SKM-1 treated with dmso at 0.1 percent for 144 hours (cell line): ENCODE measurements around the gene TSPEAR.
"Not testable (repeated sequence)": the region's sequence is repeated elsewhere in the genome, so short reads cannot be mapped to it uniquely, and the experiment has no call there.

Source experiments
- DNase-seq: peaks from one replicate; lab custom pipeline; 2025; ENCODE audit not compliant: unreplicated experiment; lab: John Stamatoyannopoulos, UW

The TSPEAR gene

GRCh38 chr21:44495611-44496563 lies 215.5 kb downstream of the TSPEAR start:
- no peak for DNase-seq

DNA sequence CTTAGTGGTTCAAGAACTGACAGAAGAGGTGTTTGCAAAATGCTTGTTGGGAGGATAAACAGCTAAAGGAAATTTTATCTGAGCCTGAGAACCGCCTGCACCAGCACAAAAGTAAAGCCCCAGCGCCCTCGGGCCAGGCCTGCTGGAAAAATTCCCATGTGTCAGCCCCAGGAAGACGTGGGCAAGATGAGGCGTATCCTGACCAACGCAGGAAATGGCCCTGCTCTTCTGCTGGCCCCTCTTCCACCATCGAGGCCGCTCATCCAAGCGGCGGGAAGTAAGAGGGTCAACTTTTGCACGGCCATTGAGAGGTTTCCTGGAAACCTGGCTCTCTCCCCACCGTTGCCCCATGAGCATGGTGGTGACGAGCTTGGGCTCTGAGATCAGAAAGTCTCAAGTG lies 216.4 kb downstream of the TSPEAR start:
- DNase-seq, result no peak

DNA sequence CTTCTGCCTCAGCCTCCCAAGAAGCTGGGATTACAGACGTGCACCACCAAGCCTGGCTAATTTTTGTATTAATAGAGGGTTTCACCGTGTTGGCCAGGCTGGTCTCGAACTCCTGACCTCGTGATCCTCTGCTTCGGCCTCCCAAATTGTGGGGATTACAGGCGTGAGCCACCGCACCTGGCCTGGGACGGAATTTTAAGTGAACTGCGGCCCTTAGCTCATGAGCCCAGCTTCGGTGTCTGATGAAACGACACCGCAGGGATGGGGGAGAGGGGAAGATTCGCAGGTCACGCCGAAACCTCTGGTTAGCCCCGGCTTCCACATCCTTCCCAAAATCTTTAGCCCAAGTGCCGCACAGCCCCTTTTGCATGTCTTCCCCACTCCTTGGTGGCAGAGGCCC lies 217.0 kb downstream of the TSPEAR start:
- DNase-seq, result no peak

DNA sequence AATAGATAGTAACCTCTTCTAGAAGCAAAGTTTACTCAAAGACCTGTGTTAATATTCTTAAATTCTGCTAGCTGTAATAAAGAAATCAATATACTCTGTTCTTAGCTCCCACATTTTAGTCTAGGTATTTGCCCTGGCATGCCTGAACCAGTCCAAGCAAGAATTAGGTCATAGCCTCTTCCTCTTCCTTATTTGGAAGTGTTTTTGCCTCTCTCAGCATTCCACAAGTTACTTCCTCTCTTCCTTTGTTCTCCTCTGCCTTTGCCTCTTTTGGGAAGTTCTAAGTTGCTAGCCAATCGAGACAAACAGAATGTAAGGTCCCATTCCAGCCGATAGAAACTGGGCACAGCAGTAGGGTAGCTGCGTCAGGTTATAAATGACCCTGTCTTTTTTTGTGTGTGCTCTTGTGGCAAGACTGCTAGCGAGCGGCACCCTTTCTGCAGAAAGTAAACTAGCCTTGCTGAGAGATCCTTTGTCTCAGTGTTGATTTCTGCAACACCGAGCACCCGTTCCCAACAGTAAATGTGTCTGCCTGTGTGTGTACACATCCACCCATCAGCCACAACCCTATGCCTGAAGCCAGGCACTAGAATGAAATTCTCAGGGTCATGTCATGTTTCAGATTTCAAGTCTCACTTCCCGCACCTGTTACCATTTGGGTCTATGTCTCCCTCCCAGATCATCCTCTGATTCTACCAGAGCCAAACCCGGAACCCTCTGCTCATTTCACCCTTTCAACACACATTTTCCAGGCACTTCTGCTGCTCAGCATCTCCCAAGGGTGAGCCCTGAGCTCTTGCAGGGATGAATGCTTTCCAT lies 218.6 kb downstream of the TSPEAR start:
- DNase-seq, result peak; percentile 32

DNA sequence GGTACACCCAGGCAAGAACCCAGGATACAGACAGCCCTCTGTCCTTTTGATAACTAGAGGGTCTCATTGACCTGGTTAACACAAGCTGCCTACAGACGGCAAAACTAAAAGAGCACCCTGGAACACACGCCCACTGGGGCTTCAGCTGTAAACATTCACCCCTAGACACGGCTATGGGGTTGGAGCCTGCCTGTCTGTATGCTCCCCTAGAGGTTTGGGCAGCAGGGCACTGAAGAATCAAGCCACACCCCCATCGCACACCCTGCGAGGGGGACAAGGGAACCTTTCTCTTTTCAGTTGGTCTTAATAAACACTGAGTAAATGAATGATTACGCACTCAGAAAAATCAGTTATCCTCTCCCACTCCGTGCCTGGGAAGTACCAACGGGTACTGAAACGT lies 220.6 kb downstream of the TSPEAR start:
- DNase-seq, result no peak

- no peak for DNase-seq
Observed at GRCh38 chr21:44490405-44490804, 221.0 kb downstream of the TSPEAR start.

DNA sequence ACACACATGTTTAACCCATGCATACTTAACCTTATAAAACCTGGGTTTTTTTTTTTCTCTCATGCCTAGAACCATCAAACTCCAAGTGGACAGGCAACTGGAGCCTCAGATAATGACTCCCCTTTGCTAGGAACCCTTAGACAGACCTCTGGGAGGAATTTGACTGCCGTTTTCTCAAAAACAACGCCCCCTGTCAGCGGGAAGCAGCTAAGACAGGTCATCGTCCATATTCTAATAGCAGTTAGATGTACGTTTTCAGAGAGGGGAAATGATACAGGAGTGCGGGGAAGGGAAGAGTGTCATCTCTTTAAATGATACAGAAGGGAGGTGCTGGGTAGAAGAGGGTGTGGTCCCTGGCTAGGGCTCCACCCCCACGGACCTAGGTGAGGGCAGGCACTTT lies 221.4 kb downstream of the TSPEAR start:
- DNase-seq, result no peak

DNA sequence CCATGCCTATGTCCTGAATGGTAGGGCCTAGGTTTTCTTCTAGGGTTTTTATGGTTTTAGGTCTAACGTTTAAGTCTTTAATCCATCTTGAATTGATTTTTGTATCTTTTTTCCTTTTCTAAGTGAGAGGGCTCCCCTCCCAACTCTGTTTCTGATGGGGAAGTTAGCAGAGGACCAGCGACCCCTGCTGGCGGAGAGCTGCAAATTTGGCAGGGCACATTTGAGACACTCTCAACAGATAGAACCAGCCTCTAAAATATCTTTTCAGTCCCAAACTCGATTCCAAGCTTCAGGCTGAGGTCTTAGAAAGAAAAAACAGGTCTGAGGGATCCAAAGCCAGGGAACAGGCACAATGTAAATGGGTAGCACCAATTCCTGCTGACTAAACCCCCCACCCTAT lies 223.5 kb downstream of the TSPEAR start:
- DNase-seq, result peak; percentile 21

- no peak for DNase-seq
Observed at GRCh38 chr21:44486302-44486701, 225.1 kb downstream of the TSPEAR start.

- DNase-seq, result no peak
Observed at GRCh38 chr21:44485796-44486195, 225.6 kb downstream of the TSPEAR start.

DNA sequence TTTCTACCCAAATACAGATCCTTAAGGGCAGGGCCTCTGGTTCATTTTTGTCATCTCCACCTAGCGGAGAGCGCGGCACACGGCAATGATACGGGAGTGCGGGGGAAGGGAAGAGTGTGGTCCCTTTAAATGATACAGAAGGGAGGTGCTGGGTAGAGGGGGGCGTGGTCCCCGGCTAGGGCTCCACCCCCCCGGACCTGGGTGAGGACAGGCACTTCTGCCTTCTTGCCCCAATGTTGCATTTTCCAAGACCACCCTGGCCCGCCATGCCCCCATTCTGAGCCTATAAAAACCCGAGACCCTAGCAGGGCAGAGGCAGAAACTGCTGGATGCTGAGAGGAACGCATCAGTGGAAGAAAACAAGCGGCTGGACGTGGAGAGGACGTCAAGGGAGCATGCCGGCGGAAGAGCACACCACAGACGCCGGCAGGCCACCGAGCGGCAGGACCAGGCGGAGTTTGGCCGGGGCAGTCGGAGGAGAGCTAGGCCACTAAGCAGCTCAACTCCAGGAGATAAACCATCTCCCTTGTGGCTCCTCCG lies 226.0 kb downstream of the TSPEAR start:
- DNase-seq, result no peak

GRCh38 chr21:44484498-44485253 lies 226.7 kb downstream of the TSPEAR start:
- no peak for DNase-seq

DNA sequence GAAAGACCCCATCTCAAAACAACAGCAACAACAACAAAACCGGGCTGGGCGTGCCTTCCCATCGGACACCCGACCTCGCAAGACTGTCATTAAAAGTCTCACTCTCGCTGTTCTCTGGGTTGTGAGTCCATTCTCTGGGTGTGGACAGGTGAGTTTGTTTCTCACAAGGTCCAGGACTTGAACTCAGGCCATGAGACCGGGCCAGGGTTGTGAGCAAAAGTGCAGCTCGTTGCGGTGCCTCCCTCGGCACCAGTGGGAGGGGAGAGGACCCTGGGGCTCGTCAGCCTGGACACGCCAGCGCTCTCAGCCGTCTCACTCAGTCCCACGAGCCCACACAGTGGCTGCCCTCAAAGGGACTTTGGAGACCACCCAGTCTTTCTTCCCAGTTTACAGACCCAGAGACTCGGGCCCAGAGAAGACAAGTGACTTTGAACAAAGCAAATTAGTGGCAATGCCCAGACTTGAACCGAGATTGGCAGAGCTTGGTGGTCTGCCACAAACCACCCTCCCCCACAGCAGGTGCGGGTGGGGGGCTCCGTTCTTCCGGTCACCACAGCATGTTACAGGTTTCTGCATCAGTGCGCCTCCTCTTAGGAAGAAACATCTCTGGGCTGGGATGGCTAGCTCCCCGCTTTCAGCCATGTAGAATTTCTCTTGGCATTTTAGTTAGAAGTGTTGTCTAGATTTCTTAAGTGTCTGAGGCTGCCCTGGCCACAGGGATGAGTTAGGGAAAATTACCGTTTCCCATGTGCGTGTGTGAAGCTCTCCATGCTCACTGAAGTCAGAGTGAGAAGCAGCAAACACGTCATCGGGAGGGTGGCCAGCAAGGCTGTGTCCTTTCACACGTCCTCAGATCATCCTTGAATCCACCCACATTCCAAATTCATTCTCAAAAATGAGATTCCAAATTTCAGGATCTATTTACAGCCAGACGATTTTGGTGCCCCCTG lies 227.8 kb downstream of the TSPEAR start:
- no peak for DNase-seq

- no peak for DNase-seq
Observed at GRCh38 chr21:44482581-44483287, 228.6 kb downstream of the TSPEAR start.

DNA sequence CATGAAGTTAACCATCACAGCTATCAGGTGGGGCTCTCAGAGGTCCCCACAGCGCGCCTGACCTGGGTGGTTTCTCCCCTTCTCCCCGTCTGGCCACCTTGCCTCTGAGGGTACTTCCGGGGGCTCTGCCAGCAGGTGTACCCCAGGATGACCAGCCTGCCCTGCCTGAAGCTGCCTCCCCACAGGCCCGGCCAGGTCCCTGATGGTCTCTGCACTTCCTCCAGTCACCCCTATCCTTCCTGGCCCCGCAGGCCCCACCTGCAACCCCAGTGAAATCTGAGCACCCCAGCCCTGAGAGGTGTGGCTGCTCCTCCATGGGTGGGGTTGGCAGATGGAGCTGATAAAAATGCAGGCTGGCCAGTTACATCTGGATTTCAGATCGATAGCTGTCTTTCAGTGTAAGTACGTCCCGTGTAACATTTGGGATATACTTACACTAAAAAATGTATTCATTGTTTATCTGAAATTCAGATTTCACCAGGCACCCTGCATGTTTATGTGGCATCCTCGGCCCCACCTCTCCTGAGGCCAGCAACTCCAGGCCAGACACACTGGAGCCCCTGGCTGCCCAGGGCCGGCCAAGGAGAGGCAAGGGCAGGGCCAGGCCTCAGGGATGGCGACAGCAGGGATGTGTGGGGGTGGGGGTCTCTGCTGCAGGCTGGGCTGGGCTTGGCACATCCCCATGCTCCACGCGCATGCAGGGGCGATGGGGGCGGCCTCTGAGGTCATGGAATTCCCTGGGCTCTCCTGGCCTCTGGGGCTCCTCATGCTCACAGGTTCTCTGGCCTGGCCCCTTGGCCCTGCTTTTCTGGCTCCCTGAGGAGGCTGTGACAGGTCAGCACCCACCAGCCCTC lies 230.9 kb downstream of the TSPEAR start:
- no peak for DNase-seq

DNA sequence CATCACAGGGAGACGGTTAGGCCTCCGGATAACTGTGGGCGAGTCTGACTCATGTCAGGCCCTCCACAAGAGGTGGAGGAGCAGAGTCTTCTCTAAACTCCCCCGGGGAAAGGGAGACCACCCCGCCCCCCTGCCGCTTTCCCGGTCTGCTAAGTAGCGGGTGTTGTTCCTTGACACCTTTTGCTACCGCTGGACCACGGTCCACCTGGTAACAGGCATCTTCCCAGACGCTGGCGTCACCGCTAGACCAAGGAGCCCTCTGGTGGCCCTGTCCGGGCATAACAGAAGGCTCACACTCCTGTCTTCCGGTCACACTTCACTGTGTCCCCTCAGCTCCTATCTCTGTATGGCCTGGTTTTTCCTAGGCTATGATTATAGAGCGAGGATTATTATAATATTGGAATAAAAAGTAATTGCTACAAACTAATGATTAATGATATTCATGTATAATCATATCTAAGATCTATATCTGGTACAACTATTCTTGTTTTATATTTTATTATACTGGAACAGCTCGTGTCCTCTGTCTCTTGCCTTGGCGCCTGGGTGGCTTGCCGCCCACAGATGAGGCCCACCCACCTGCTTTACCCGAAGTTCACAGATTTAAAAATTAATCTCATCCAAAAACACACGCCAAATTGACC lies 231.7 kb downstream of the TSPEAR start:
- DNase-seq, result not testable (repeated sequence)

DNA sequence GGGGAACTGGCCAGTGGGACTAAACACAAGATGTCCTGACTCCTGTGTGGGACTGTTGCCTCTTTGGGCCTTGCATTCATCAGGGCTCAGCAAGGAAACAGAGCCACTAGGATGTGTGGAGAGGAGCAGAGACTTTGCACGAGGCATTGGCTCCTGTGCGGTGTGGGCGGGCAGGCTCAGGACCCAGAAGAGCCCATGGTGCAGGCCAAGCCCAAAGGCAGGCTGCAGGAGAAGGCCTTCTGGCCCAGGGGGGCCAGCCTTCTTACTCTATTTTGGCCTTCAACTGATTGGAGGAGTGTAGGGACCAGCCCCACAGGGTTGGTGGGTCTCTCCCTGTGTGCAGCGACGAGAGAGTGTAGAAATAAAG lies 232.6 kb downstream of the TSPEAR start:
- no peak for DNase-seq
